ENCODE measurements around the gene RBM39. TPM values are rescaled to one million over a fixed set of nuclear protein-coding genes. Genes with fewer than 3 reads are reported as not detected.
A peak's percentile ranks its signal among the peaks of the same experiment; 100 is the strongest.

RBM39 gene
- total and polyA plus RNA-seq, 2 of the 13 experiments (the other 11 are each of a cell fraction or from before 2014, with no cell fraction given), result 788 to 920 TPM

DNA sequence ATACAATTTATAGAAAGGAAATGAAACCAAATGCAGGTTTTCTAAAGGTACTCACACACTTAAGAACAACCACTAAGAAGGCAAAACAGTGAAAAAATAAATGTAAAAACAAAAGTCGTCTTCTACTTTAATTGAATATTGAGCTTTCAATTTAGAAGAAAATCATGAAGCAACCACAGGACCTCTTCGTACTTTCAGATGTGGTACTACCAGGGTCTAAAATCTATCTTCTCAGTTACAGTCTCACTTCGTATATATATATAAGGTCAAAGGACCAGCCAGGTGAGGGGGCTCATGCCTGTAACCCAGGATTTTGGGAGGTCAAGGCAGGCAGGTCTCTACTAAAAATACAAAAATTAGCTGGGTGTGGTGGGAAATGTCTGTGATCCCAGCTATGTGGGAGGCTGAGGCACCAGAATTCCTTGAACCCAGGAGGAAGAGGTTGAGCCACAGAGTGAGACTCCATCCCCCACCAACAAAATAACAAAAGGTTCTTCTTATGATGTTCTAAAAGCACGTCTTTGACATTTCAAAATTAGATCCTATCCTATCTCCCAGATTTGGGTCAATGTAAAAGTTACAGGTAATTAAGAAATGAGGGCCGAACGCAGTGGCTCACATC, 30.4 kb downstream of the RBM39 start (continued):
- TF ChIP-seq RBFOX2 (IDR thresholded peaks at IDR 0.05; ENCODE audit: low read depth, low read length), result peak; percentile 54; the same call in 1 of the 2 replicates
- TF ChIP-seq GFI1 (CRISPR knock-in tag; IDR thresholded peaks at IDR 0.05; ENCODE audit: borderline replicate concordance), result peak; percentile 25; the same call in 1 of the 2 replicates
- TF ChIP-seq, protein P1, sequence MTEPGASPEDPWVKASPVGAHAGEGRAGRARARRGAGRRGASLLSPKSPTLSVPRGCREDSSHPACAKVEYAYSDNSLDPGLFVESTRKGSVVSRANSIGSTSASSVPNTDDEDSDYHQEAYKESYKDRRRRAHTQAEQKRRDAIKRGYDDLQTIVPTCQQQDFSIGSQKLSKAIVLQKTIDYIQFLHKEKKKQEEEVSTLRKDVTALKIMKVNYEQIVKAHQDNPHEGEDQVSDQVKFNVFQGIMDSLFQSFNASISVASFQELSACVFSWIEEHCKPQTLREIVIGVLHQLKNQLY (CRISPR knock-in tag; IDR thresholded peaks at IDR 0.05), result no peak
- no peak for TF ChIP-seq ONECUT2 (CRISPR knock-in tag; IDR thresholded peaks at IDR 0.05)
- TF ChIP-seq POLR2AphosphoS2 (IDR thresholded peaks at IDR 0.05; ENCODE audit: low read depth, low read length), result peak; percentile 31; the same call in 1 of the 2 replicates
- TF ChIP-seq ZNF781 (CRISPR knock-in tag; IDR thresholded peaks at IDR 0.05; ENCODE audit: borderline replicate concordance, not compliant biosample characterization), result peak; percentile 36
- TF ChIP-seq, protein P2, sequence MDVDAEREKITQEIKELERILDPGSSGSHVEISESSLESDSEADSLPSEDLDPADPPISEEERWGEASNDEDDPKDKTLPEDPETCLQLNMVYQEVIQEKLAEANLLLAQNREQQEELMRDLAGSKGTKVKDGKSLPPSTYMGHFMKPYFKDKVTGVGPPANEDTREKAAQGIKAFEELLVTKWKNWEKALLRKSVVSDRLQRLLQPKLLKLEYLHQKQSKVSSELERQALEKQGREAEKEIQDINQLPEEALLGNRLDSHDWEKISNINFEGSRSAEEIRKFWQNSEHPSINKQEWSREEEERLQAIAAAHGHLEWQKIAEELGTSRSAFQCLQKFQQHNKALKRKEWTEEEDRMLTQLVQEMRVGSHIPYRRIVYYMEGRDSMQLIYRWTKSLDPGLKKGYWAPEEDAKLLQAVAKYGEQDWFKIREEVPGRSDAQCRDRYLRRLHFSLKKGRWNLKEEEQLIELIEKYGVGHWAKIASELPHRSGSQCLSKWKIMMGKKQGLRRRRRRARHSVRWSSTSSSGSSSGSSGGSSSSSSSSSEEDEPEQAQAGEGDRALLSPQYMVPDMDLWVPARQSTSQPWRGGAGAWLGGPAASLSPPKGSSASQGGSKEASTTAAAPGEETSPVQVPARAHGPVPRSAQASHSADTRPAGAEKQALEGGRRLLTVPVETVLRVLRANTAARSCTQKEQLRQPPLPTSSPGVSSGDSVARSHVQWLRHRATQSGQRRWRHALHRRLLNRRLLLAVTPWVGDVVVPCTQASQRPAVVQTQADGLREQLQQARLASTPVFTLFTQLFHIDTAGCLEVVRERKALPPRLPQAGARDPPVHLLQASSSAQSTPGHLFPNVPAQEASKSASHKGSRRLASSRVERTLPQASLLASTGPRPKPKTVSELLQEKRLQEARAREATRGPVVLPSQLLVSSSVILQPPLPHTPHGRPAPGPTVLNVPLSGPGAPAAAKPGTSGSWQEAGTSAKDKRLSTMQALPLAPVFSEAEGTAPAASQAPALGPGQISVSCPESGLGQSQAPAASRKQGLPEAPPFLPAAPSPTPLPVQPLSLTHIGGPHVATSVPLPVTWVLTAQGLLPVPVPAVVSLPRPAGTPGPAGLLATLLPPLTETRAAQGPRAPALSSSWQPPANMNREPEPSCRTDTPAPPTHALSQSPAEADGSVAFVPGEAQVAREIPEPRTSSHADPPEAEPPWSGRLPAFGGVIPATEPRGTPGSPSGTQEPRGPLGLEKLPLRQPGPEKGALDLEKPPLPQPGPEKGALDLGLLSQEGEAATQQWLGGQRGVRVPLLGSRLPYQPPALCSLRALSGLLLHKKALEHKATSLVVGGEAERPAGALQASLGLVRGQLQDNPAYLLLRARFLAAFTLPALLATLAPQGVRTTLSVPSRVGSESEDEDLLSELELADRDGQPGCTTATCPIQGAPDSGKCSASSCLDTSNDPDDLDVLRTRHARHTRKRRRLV (CRISPR knock-in tag; IDR thresholded peaks at IDR 0.05), result 0 out of 2 replicates have a peak, but pooled peaks have one; percentile 28
- 0 out of 2 replicates have a peak, but pooled peaks have one; percentile 17 for TF ChIP-seq MIXL1 (CRISPR knock-in tag; IDR thresholded peaks at IDR 0.05)
- TF ChIP-seq NFE2 (CRISPR knock-in tag; IDR thresholded peaks at IDR 0.05), result no peak
